ENCODE data around the gene CUL3.

CUL3 gene

DNA sequence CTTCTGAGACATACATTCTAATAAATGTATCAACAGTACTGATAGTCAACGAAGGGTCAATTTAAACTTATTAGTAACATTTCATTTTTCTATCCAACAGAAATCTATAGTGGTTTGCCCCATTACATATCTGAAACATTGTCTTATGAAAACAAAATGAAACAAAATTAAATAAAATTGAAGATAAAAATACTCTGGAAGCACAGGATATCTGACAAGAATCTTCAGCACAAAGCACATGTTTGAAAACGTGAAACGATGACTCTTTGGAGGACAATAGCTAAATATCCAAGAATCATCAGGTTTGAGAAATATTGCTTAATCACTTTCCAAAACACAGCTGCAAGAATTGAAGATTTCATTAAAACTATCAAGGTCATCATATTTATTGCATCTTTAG, 112.3 kb downstream of the CUL3 start:
- TF ChIP-seq, protein P1, sequence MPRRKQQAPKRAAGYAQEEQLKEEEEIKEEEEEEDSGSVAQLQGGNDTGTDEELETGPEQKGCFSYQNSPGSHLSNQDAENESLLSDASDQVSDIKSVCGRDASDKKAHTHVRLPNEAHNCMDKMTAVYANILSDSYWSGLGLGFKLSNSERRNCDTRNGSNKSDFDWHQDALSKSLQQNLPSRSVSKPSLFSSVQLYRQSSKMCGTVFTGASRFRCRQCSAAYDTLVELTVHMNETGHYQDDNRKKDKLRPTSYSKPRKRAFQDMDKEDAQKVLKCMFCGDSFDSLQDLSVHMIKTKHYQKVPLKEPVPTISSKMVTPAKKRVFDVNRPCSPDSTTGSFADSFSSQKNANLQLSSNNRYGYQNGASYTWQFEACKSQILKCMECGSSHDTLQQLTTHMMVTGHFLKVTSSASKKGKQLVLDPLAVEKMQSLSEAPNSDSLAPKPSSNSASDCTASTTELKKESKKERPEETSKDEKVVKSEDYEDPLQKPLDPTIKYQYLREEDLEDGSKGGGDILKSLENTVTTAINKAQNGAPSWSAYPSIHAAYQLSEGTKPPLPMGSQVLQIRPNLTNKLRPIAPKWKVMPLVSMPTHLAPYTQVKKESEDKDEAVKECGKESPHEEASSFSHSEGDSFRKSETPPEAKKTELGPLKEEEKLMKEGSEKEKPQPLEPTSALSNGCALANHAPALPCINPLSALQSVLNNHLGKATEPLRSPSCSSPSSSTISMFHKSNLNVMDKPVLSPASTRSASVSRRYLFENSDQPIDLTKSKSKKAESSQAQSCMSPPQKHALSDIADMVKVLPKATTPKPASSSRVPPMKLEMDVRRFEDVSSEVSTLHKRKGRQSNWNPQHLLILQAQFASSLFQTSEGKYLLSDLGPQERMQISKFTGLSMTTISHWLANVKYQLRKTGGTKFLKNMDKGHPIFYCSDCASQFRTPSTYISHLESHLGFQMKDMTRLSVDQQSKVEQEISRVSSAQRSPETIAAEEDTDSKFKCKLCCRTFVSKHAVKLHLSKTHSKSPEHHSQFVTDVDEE (CRISPR knock-in tag; IDR thresholded peaks at IDR 0.05) = no peak
- TF ChIP-seq CSDC2 (CRISPR knock-in tag; IDR thresholded peaks at IDR 0.05) (no peak), TCF4 (CRISPR knock-in tag; IDR thresholded peaks at IDR 0.05; ENCODE audit: borderline replicate concordance) (peak; percentile 71; the same call in 1 of the 2 replicates), ARNTL (CRISPR knock-in tag; IDR thresholded peaks at IDR 0.05; ENCODE audit: borderline replicate concordance, low read depth) (peak; percentile 90), ZNF8 (CRISPR knock-in tag; IDR thresholded peaks at IDR 0.05) (0 out of 2 replicates have a peak, but pooled peaks have one; percentile 13)
- TF ChIP-seq, protein P2, sequence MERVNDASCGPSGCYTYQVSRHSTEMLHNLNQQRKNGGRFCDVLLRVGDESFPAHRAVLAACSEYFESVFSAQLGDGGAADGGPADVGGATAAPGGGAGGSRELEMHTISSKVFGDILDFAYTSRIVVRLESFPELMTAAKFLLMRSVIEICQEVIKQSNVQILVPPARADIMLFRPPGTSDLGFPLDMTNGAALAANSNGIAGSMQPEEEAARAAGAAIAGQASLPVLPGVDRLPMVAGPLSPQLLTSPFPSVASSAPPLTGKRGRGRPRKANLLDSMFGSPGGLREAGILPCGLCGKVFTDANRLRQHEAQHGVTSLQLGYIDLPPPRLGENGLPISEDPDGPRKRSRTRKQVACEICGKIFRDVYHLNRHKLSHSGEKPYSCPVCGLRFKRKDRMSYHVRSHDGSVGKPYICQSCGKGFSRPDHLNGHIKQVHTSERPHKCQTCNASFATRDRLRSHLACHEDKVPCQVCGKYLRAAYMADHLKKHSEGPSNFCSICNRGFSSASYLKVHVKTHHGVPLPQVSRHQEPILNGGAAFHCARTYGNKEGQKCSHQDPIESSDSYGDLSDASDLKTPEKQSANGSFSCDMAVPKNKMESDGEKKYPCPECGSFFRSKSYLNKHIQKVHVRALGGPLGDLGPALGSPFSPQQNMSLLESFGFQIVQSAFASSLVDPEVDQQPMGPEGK (CRISPR knock-in tag; IDR thresholded peaks at IDR 0.05; ENCODE audit: borderline replicate concordance) = no peak
- ATAC-seq = no peak

DNA sequence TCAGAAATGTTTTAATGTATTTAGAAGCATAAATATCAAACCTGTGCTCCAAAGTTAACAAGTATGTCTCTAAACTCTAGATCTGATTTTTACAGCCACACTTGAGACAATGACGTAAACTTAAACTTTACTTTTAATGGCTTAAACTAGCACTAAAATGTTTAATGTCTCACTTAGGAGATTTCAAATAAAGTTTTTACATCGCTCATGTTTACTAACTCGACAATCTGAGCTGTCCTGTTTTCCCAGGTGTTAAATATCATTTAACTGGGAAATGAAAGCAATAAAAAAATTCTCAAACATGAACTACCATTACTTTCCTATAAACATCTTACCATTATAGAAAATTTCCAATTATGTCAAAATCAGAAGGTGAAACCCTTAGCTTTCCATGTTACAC, 113.0 kb downstream of the CUL3 start:
- TF ChIP-seq TCF4 (CRISPR knock-in tag; IDR thresholded peaks at IDR 0.05; ENCODE audit: borderline replicate concordance) = no peak
- TF ChIP-seq, protein P1 (CRISPR knock-in tag; IDR thresholded peaks at IDR 0.05) = no peak
- TF ChIP-seq ESRRG (CRISPR knock-in tag; IDR thresholded peaks at IDR 0.05) = no peak
- TF ChIP-seq ZNF565 (CRISPR knock-in tag; conservative IDR thresholded peaks at IDR 0.05; ENCODE audit: low read depth) = no peak
- TF ChIP-seq TOX (CRISPR knock-in tag; IDR thresholded peaks at IDR 0.05; ENCODE audit: borderline replicate concordance) = no peak
- no peak for TF ChIP-seq ZFP3 (CRISPR knock-in tag; IDR thresholded peaks at IDR 0.05)
- TF ChIP-seq PPARA (CRISPR knock-in tag; IDR thresholded peaks at IDR 0.05; ENCODE audit: borderline replicate concordance) = no peak
- no peak for TF ChIP-seq GLIS3 (CRISPR knock-in tag; IDR thresholded peaks at IDR 0.05)
- TF ChIP-seq BACH2 (CRISPR knock-in tag; IDR thresholded peaks at IDR 0.05; ENCODE audit: borderline replicate concordance) = no peak
- TF ChIP-seq, protein P3, sequence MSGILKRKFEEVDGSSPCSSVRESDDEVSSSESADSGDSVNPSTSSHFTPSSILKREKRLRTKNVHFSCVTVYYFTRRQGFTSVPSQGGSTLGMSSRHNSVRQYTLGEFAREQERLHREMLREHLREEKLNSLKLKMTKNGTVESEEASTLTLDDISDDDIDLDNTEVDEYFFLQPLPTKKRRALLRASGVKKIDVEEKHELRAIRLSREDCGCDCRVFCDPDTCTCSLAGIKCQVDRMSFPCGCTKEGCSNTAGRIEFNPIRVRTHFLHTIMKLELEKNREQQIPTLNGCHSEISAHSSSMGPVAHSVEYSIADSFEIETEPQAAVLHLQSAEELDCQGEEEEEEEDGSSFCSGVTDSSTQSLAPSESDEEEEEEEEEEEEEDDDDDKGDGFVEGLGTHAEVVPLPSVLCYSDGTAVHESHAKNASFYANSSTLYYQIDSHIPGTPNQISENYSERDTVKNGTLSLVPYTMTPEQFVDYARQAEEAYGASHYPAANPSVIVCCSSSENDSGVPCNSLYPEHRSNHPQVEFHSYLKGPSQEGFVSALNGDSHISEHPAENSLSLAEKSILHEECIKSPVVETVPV (CRISPR knock-in tag; IDR thresholded peaks at IDR 0.05) = no peak
- TF ChIP-seq, protein P4, sequence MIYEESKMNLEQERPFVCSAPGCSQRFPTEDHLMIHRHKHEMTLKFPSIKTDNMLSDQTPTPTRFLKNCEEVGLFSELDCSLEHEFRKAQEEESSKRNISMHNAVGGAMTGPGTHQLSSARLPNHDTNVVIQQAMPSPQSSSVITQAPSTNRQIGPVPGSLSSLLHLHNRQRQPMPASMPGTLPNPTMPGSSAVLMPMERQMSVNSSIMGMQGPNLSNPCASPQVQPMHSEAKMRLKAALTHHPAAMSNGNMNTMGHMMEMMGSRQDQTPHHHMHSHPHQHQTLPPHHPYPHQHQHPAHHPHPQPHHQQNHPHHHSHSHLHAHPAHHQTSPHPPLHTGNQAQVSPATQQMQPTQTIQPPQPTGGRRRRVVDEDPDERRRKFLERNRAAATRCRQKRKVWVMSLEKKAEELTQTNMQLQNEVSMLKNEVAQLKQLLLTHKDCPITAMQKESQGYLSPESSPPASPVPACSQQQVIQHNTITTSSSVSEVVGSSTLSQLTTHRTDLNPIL (CRISPR knock-in tag; IDR thresholded peaks at IDR 0.05; ENCODE audit: low read depth) = no peak
- TF ChIP-seq CSDC2 (CRISPR knock-in tag; IDR thresholded peaks at IDR 0.05) = no peak
- ATAC-seq = no peak

DNA sequence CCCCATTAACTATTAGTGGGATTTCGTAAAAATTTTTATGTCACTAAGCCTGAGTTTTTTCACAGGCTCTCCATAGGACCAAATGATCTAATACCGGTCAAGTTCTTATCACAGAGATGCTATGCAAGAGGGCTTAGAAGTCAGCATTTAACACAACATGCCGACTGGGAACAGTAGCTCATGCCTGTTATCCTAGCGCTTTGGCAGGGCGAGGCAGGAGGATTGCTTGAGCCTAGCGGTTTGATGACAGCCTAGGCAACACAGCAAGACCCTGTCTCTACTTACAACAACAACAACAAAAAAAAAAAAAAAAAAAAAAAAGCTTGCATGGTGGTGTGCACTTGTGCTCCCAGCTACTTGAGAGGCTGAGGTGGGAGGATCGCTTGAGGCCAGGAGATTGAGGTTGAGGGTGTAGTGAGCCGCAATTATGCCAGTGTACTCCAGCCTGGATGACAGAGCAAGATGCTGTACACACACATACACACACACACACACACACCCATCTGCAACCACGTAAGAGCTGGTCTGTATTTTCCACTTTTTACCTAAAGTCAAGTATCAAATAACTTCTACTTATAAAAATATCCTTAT, 115.7 kb downstream of the CUL3 start:
- no peak for ATAC-seq
- TF ChIP-seq PPARA (CRISPR knock-in tag; IDR thresholded peaks at IDR 0.05; ENCODE audit: borderline replicate concordance) = no peak
- TF ChIP-seq, protein P2 (CRISPR knock-in tag; IDR thresholded peaks at IDR 0.05; ENCODE audit: borderline replicate concordance) = no peak
- TF ChIP-seq ZNF565 (CRISPR knock-in tag; conservative IDR thresholded peaks at IDR 0.05; ENCODE audit: low read depth) = no peak
- TF ChIP-seq, protein P4 (CRISPR knock-in tag; IDR thresholded peaks at IDR 0.05; ENCODE audit: low read depth) = no peak
- no peak for TF ChIP-seq BACH2 (CRISPR knock-in tag; IDR thresholded peaks at IDR 0.05; ENCODE audit: borderline replicate concordance)
- TF ChIP-seq RARB (CRISPR knock-in tag; IDR thresholded peaks at IDR 0.05) = no peak
- TF ChIP-seq, protein P1 (CRISPR knock-in tag; IDR thresholded peaks at IDR 0.05) = no peak
- TF ChIP-seq OSR1 (CRISPR knock-in tag; IDR thresholded peaks at IDR 0.05) = no peak
- TF ChIP-seq GLIS3 (CRISPR knock-in tag; IDR thresholded peaks at IDR 0.05) = no peak
- no peak for TF ChIP-seq TOX (CRISPR knock-in tag; IDR thresholded peaks at IDR 0.05; ENCODE audit: borderline replicate concordance)
- TF ChIP-seq TCF4 (CRISPR knock-in tag; IDR thresholded peaks at IDR 0.05; ENCODE audit: borderline replicate concordance) = no peak
- no peak for TF ChIP-seq ZC3H10 (CRISPR knock-in tag; IDR thresholded peaks at IDR 0.05)

All from SK-N-SH treated with all-trans-retinoic acid at 6 μM for 48 hours (cell line).